Endodermal cell (in vitro differentiated cells): Measurements from ENCODE around the gene CD52. TPM values are rescaled to one million over a fixed set of nuclear protein-coding genes. Genes with fewer than 3 reads are reported as not detected.

Experiments used
- DNase-seq: peaks from one replicate; pipeline ENCODE4 v3.0.0-alpha.2; 2017
- H3K27ac ChIP-seq: 2 replicates; pipeline ENCODE4 v1.5.1; 2013; ENCODE audit warnings: mild to moderate bottlenecking, low read depth, low read length, moderate library complexity
- H3K27me3 ChIP-seq: 2 replicates; pipeline ENCODE4 v1.6.1; 2013; ENCODE audit warnings: mild to moderate bottlenecking, low read length, moderate library complexity; ENCODE audit not compliant: insufficient read depth, control insufficient read depth, poor library complexity, severe bottlenecking
- H3K36me3 ChIP-seq: 2 replicates; pipeline ENCODE4 v1.7.0; 2013; ENCODE audit warnings: mild to moderate bottlenecking, low read length, moderate library complexity; ENCODE audit not compliant: control insufficient read depth, insufficient read depth
- H3K4me1 ChIP-seq: one replicate; pipeline ENCODE4 v1.7.0; 2013; ENCODE audit warnings: low read length; ENCODE audit not compliant: control insufficient read depth, insufficient read depth
- H3K4me3 ChIP-seq: 2 replicates; pipeline ENCODE4 v1.5.1; 2013; ENCODE audit warnings: mild to moderate bottlenecking, low read length, moderate library complexity
- H3K9ac ChIP-seq: 2 replicates; pipeline ENCODE4 v1.6.1; 2013; ENCODE audit warnings: mild to moderate bottlenecking, low read length, moderate library complexity; ENCODE audit not compliant: poor library complexity, severe bottlenecking; ENCODE audit errors: extremely low read depth
- H3K9me3 ChIP-seq: 2 replicates; pipeline ENCODE4 v1.6.1; 2013; ENCODE audit warnings: mild to moderate bottlenecking, low read length, moderate library complexity; ENCODE audit not compliant: control insufficient read depth
- H3K27ac Mint-ChIP-seq: 2 replicates; pipeline ENCODE4 v1.8.0; 2020; ENCODE audit warnings: mixed read lengths
- H3K27me3 Mint-ChIP-seq: 2 replicates; pipeline ENCODE4 v1.8.0; 2021; ENCODE audit warnings: mild to moderate bottlenecking, mixed read lengths; ENCODE audit not compliant: insufficient read depth
- H3K36me3 Mint-ChIP-seq: 2 replicates; pipeline ENCODE4 v1.8.0; 2020; ENCODE audit warnings: low read depth, mixed read lengths
- H3K4me1 Mint-ChIP-seq: 2 replicates; pipeline ENCODE4 v1.8.0; 2020; ENCODE audit warnings: mixed read lengths
- H3K4me3 Mint-ChIP-seq: 2 replicates; pipeline ENCODE4 v1.8.0; 2020; ENCODE audit warnings: mild to moderate bottlenecking, moderate library complexity, mixed read lengths
- H3K9me3 Mint-ChIP-seq: 2 replicates; pipeline ENCODE4 v1.8.0; 2020; ENCODE audit warnings: mild to moderate bottlenecking, mixed read lengths
- CTCF ChIP-seq: fragments of 200-600 bp; sonication (generic); conservative IDR thresholded peaks from 2 replicates; pipeline ENCODE4 v1.5.0; 2021; ENCODE audit warnings: antibody characterized with exemption, mild to moderate bottlenecking
- WGBS, 2 experiments: methylation state at CpG; one replicate each; pipeline versions ENCODE4 v1.1.5 to v1.1.7; 2013; ENCODE audit warnings: missing lambda C conversion rate in 2 of 2, mixed read lengths in 1 of 2; ENCODE audit not compliant: insufficient coverage in 1 of 2, insufficient read length in 1 of 2; 5-methylcytosine and 5-hydroxymethylcytosine counted together
- total RNA-seq, 2 donors: library from RNA; stranded (reverse); fragmentation: NEBNext Ultra II Directional in 1 of 2; extraction: Animal tissue kit (Norgen Biotek cat#: 25700) in 1 of 2; gene quantifications; 2 replicates in 1 of 2; 3 replicates in 1 of 2; pipeline ENCODE4 v1.2.1, GENCODE V29; 2021

CD52 gene
- total RNA-seq, 2 donors from 2014 or later, result 3.7 to 4.4 TPM

DNA sequence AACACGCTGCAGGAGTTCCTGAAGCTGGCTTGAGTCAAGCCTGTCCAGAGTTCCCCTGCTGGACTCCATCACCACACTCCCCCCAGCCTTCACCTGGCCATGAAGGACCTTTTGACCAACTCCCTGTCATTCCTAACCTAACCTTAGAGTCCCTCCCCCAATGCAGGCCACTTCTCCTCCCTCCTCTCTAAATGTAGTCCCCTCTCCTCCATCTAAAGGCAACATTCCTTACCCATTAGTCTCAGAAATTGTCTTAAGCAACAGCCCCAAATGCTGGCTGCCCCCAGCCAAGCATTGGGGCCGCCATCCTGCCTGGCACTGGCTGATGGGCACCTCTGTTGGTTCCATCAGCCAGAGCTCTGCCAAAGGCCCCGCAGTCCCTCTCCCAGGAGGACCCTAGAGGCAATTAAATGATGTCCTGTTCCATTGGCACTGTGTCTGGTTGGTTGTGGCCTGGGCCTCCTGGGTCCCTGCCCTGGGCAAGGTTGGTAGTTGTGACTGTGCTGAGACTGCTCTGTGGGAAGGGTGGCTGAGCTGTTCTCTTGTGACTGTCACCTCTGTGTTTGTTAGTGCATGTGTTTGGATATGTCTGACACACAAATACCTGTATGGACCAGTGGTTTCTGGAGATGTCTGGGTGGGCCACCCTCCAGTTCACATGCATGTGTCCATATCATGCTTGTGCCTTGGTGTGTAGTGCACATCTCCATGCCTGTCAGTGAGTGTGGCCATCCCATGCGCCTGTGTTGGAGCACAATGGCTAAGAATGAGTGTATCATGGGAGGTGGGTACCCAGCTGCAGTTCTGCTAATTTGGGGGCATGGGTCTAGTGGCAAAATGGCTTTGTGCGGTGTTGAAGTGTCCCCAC is 36.4 kb upstream of the CD52 start:
- Histone ChIP-seq H3K27me3 (no peaks in the 10 kb centered on the region), H3K9ac (no peak overlapping the region), H3K36me3 (peaks cover 28% of the 10 kb centered on the region), H3K9me3 (no peaks in the 10 kb centered on the region), H3K4me1 (peaks cover 14% of the 10 kb centered on the region), H3K4me3 (peak overlapping the region; percentile 86), H3K27ac (peak overlapping the region; percentile 86)
- no peak for TF ChIP-seq CTCF
- H3K27ac Mint-ChIP-seq, result peak overlapping the region; percentile 87
- peak overlapping the region; percentile 76 for H3K4me3 Mint-ChIP-seq
- peaks cover 31% of the 10 kb centered on the region for H3K4me1 Mint-ChIP-seq
- 80 to 97% methylated on average over 5 of the region's 5 CpGs for WGBS, 2 experiments
- peaks cover 24% of the 10 kb centered on the region for H3K36me3 Mint-ChIP-seq
- DNase-seq, result no peak
- no peaks in the 10 kb centered on the region for H3K9me3 Mint-ChIP-seq
- no peaks in the 10 kb centered on the region for H3K27me3 Mint-ChIP-seq

DNA sequence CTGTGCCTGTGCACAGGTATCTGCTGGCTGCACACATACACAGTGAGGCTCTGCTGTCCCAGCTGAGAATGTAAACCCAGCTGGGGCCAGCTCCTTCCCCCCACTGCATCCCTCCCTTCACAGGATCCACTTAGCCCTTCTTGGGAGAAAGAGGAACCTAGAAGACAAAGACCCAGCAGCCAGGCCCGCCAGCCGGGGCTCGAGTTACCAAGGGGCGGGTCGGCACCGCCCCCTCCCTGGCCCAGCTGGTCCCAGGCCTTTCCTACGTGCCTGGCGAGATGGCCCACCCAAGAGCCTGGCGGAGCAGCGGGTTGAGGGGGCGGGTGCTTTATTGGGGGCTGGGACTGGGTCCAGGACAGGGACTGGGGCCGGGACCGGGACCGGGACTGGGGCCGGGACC is 35.8 kb upstream of the CD52 start:
- no peaks in the 10 kb centered on the region for H3K9me3 ChIP-seq
- peaks cover 13% of the 10 kb centered on the region for H3K4me1 ChIP-seq
- WGBS, 2 experiments, result 23 to 42% methylated on average over 3 to 15 of the region's 15 CpGs
- peaks cover 21% of the 10 kb centered on the region for H3K36me3 ChIP-seq
- peaks cover 29% of the 10 kb centered on the region for H3K4me1 Mint-ChIP-seq
- H3K27ac ChIP-seq, result peak overlapping the region; percentile 86
- no peak overlapping the region for H3K9ac ChIP-seq
- H3K36me3 Mint-ChIP-seq, result peaks cover 17% of the 10 kb centered on the region
- no peaks in the 10 kb centered on the region for H3K27me3 Mint-ChIP-seq
- H3K27ac Mint-ChIP-seq, result peak overlapping the region; percentile 87
- H3K27me3 ChIP-seq, result no peaks in the 10 kb centered on the region
- peak overlapping the region; percentile 86 for H3K4me3 ChIP-seq
- DNase-seq, result peak; percentile 92
- H3K9me3 Mint-ChIP-seq, result no peaks in the 10 kb centered on the region
- peak overlapping the region; percentile 76 for H3K4me3 Mint-ChIP-seq
- TF ChIP-seq CTCF, result no peak

DNA sequence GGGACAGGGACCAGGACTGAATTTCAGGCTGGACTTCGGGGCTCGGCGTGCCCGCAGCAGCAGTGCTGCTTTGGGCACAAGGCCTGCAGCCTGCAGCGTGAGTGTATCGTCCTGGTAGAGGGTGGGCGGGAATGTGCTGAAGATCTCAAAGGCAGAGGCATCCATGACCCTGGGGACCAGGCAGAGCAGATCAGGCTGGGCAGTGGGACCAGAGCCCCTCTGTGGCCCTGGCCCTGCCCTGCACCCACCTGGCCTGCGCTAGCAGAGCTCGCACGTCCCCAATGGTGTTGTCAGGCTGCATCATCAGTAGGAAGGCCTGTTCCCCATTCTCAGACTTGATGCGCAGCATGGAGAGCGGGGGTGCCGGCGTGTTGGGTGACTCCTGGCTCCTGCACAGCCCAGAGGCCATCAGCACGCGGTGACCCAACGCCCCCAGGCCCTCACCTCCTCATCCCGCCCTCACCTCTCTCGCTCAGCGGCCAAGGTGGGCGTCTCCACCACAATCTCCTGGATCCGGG is 35.3 kb upstream of the CD52 start:
- H3K27ac Mint-ChIP-seq, result peak overlapping the region; percentile 55
- Histone ChIP-seq H3K9me3 (no peaks in the 10 kb centered on the region), H3K9ac (no peak overlapping the region), H3K4me1 (peaks cover 11% of the 10 kb centered on the region), H3K27ac (peak overlapping the region; percentile 86), H3K4me3 (no peak overlapping the region), H3K27me3 (no peaks in the 10 kb centered on the region), H3K36me3 (peaks cover 17% of the 10 kb centered on the region)
- TF ChIP-seq CTCF, result no peak
- H3K36me3 Mint-ChIP-seq, result peaks cover 12% of the 10 kb centered on the region
- H3K9me3 Mint-ChIP-seq, result no peaks in the 10 kb centered on the region
- H3K4me1 Mint-ChIP-seq, result peaks cover 27% of the 10 kb centered on the region
- peak; percentile 65 for DNase-seq
- no peaks in the 10 kb centered on the region for H3K27me3 Mint-ChIP-seq
- no peak overlapping the region for H3K4me3 Mint-ChIP-seq
- WGBS, 2 experiments, result 86 to 89% methylated on average over 13 to 22 of the region's 22 CpGs
